NK-92 (cell line): ENCODE results near the gene BLOC1S4.
"Not testable (repeated sequence)": the region's sequence is repeated elsewhere in the genome, so short reads cannot be mapped to it uniquely, and the experiment has no call there.

Experiments used
- DNase-seq: peaks from one replicate; lab custom pipeline; 2025; ENCODE audit not compliant: unreplicated experiment; lab: John Stamatoyannopoulos, UW

BLOC1S4 gene

GRCh38 chr4:6716018-6716911 is at the start of gene BLOC1S4:
Gene BLOC1S4, plus strand, starts transcription at chr4:6716174. Its CDS starts 36 bp downstream, at chr4:6716210.
- no peak for DNase-seq

- no peak for DNase-seq
Measured at GRCh38 chr4:6668391-6668790, 47.6 kb upstream of the BLOC1S4 start.

GRCh38 chr4:6671648-6672047 is 44.3 kb upstream of the BLOC1S4 start:
- no peak for DNase-seq

- no peak for DNase-seq
Measured at GRCh38 chr4:6672131-6672530, 43.8 kb upstream of the BLOC1S4 start.

GRCh38 chr4:6672541-6673190 is 43.3 kb upstream of the BLOC1S4 start:
- not testable (repeated sequence) for DNase-seq

GRCh38 chr4:6673191-6673659 is 42.7 kb upstream of the BLOC1S4 start:
- not testable (repeated sequence) for DNase-seq

GRCh38 chr4:6673660-6674499 is 42.1 kb upstream of the BLOC1S4 start:
- peak; percentile 80 for DNase-seq

GRCh38 chr4:6674500-6675149 is 41.3 kb upstream of the BLOC1S4 start:
- peak; percentile 28 for DNase-seq

GRCh38 chr4:6676722-6677558 is 39.0 kb upstream of the BLOC1S4 start:
- no peak for DNase-seq

- DNase-seq, result no peak
Measured at GRCh38 chr4:6680372-6681034, 35.5 kb upstream of the BLOC1S4 start.

- no peak for DNase-seq
Measured at GRCh38 chr4:6681191-6681590, 34.8 kb upstream of the BLOC1S4 start.

GRCh38 chr4:6682862-6683590 is 32.9 kb upstream of the BLOC1S4 start:
- no peak for DNase-seq

GRCh38 chr4:6684656-6685055 is 31.3 kb upstream of the BLOC1S4 start:
- no peak for DNase-seq

- no peak for DNase-seq
Measured at GRCh38 chr4:6686104-6686787, 29.7 kb upstream of the BLOC1S4 start.

GRCh38 chr4:6687947-6688878 is 27.8 kb upstream of the BLOC1S4 start:
- DNase-seq, result no peak

GRCh38 chr4:6688879-6689505 is 27.0 kb upstream of the BLOC1S4 start:
- no peak for DNase-seq
